Osteoblast (primary cell): ENCODE data around the gene UBE2D3. TPM values are rescaled to one million over a fixed set of nuclear protein-coding genes. Genes with fewer than 3 reads are reported as not detected.

Experiments
- DNase-seq: peaks from one replicate; pipeline ENCODE4 v3.0.0; 2011; ENCODE audit warnings: low spot score, mixed read lengths; ENCODE audit not compliant: insufficient read length; ENCODE audit errors: missing footprints
- H2AFZ ChIP-seq: 2 replicates; pipeline ENCODE4 v1.6.0; 2011; ENCODE audit warnings: mild to moderate bottlenecking, low read length
- H3K27ac ChIP-seq: 2 replicates; pipeline ENCODE4 v1.5.1; 2011; ENCODE audit warnings: mild to moderate bottlenecking, low read depth, low read length, moderate library complexity
- H3K27me3 ChIP-seq: 2 replicates; pipeline ENCODE4 v1.6.0; 2012; ENCODE audit warnings: mild to moderate bottlenecking, control low read depth, inconsistent platforms, low read length, moderate library complexity; ENCODE audit not compliant: insufficient read depth
- H3K36me3 ChIP-seq: 2 replicates; pipeline ENCODE4 v1.5.1; 2011; ENCODE audit warnings: mild to moderate bottlenecking, low read length, control low read depth, moderate library complexity; ENCODE audit not compliant: insufficient read depth
- H3K4me1 ChIP-seq: 2 replicates; pipeline ENCODE4 v1.5.1; 2011; ENCODE audit warnings: mild to moderate bottlenecking, low read length, control low read depth, moderate library complexity; ENCODE audit not compliant: insufficient read depth
- H3K4me2 ChIP-seq: 2 replicates; pipeline ENCODE4 v1.6.0; 2011; ENCODE audit warnings: mild to moderate bottlenecking, low read length; ENCODE audit not compliant: insufficient read depth
- H3K4me3 ChIP-seq: fragments of 200-600 bp; sonication (generic); 3 replicates; pipeline ENCODE4 v1.5.1; 2012; ENCODE audit warnings: mild to moderate bottlenecking, low read length, inconsistent platforms; ENCODE audit not compliant: insufficient read depth
- H3K79me2 ChIP-seq: 2 replicates; pipeline ENCODE4 v1.6.0; 2012; ENCODE audit warnings: mild to moderate bottlenecking, low read length, control low read depth, inconsistent platforms; ENCODE audit not compliant: insufficient read depth
- H3K9me3 ChIP-seq: 2 replicates; pipeline ENCODE4 v1.5.1; 2011; ENCODE audit warnings: low read depth, low read length, control low read depth
- H4K20me1 ChIP-seq: 2 replicates; pipeline ENCODE4 v1.6.0; 2012; ENCODE audit warnings: mild to moderate bottlenecking, low read length, control low read depth; ENCODE audit not compliant: insufficient read depth
- CTCF ChIP-seq: IDR thresholded peaks from 2 replicates; pipeline ENCODE4 v1.5.1; 2011; ENCODE audit warnings: mild to moderate bottlenecking, low read depth, low read length, moderate library complexity; ENCODE audit errors: extremely low read depth
- total RNA-seq: library from RNA; depleted of rRNA; stranded (reverse); fragments of >200 nt; gene quantifications from 2 replicates; pipeline ENCODE4 v1.2.3, GENCODE V29; 2012

UBE2D3 gene
- total RNA-seq, 1 donor: 426 TPM

- Histone ChIP-seq H3K79me2 (peaks cover 75% of the 10 kb centered on the region), H3K4me1 (peaks cover 41% of the 10 kb centered on the region), H3K9me3 (no peaks in the 10 kb centered on the region), H4K20me1 (peaks cover 49% of the 10 kb centered on the region), H3K27ac (peak overlapping the region; percentile 96), H3K4me3 (peak overlapping the region; percentile 95), H3K4me2 (peak overlapping the region; percentile 82), H3K27me3 (no peaks in the 10 kb centered on the region), H2AFZ (no peak overlapping the region), H3K36me3 (peaks cover 9% of the 10 kb centered on the region)
- no peak for TF ChIP-seq CTCF
- no peak for DNase-seq
These were observed 1.1 kb downstream of the UBE2D3 start for GRCh38 chr4:102826105-102826889.

GRCh38 chr4:102825261-102826091, 1.9 kb downstream of the UBE2D3 start:
- Histone ChIP-seq H2AFZ (no peak overlapping the region), H3K4me1 (peaks cover 49% of the 10 kb centered on the region), H3K4me3 (peak overlapping the region; percentile 95), H3K4me2 (peak overlapping the region; percentile 82), H3K79me2 (peaks cover 81% of the 10 kb centered on the region), H3K27me3 (no peaks in the 10 kb centered on the region), H4K20me1 (peaks cover 58% of the 10 kb centered on the region), H3K27ac (peak overlapping the region; percentile 96), H3K9me3 (no peaks in the 10 kb centered on the region), H3K36me3 (peaks cover 9% of the 10 kb centered on the region)
- TF ChIP-seq CTCF: no peak
- peak; percentile 38 for DNase-seq

DNA sequence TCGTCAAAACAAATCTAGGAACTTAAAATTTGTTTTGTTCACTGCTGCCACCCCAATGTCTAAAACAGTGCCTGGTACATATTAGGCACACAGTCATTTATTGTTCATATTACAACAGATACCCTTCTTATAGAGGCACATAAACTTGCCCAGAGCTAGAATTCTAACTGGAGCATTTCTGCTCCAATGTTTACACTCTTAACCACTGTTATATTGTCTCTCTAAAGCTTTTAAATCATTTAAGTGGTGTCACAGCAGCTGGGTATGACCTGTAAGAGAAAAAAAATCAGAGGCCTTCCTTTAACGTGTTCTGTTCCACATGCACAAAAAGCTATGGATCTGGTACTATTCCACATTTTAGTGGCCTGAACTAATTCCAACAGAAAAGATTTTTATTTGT, 3.0 kb downstream of the UBE2D3 start:
- Histone ChIP-seq H3K4me2 (peak overlapping the region; percentile 82), H3K4me1 (peaks cover 60% of the 10 kb centered on the region), H3K79me2 (peaks cover 84% of the 10 kb centered on the region), H3K4me3 (peak overlapping the region; percentile 95), H3K27me3 (no peaks in the 10 kb centered on the region), H3K27ac (peak overlapping the region; percentile 96), H3K36me3 (peaks cover 9% of the 10 kb centered on the region), H2AFZ (no peak overlapping the region), H4K20me1 (peaks cover 68% of the 10 kb centered on the region), H3K9me3 (no peaks in the 10 kb centered on the region)
- TF ChIP-seq CTCF: no peak
- DNase-seq: no peak

DNA sequence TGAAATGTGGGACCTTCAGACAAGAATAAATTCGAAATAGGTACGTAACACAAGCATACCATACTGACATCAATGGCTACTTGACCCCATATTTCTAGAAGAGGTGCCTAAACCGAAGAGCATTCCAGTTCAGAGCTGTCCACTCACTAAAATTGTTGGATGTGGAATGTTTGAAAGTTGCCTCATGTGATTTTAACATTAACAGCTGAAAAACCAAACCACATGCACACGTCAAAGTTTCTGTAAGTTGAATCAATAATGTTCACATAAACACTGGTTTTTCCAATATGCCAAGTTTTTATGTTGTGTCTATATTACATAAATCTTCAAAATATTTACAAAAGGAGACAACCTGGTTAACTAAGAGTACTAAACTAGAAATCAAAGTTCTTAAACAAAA, 3.5 kb downstream of the UBE2D3 start:
- peak; percentile 22 for DNase-seq
- no peak for TF ChIP-seq CTCF
- Histone ChIP-seq H2AFZ (no peak overlapping the region), H3K4me1 (peaks cover 58% of the 10 kb centered on the region), H3K79me2 (peaks cover 84% of the 10 kb centered on the region), H3K9me3 (no peaks in the 10 kb centered on the region), H3K27ac (peak overlapping the region; percentile 96), H3K27me3 (no peaks in the 10 kb centered on the region), H3K4me2 (peak overlapping the region; percentile 82), H4K20me1 (peaks cover 73% of the 10 kb centered on the region), H3K36me3 (peaks cover 9% of the 10 kb centered on the region), H3K4me3 (peak overlapping the region; percentile 95)
